T-helper 2 cell treated with Interferon-gamma antibody and Interleukin-4, amounts not matched to agents 100 ng/mL and 5 ng/mL, for 36 hours (primary cell): ENCODE data around the gene IL15RA. TPM values are rescaled to one million over a fixed set of nuclear protein-coding genes. Genes with fewer than 3 reads are reported as not detected.

Experiments used
- intact Hi-C: fragments of 100-400 bp; cut with micrococcal nuclease; formaldehyde crosslinking; loops from one replicate; pipeline ENCODE4 v1.15.1; 2023
- total RNA-seq: library from RNA; stranded (reverse); gene quantifications from 2 replicates; pipeline ENCODE4 v1.2.3, GENCODE V29; 2022

IL15RA gene, protein sequence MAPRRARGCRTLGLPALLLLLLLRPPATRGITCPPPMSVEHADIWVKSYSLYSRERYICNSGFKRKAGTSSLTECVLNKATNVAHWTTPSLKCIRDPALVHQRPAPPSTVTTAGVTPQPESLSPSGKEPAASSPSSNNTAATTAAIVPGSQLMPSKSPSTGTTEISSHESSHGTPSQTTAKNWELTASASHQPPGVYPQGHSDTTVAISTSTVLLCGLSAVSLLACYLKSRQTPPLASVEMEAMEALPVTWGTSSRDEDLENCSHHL
- 22.1 and 23.1 TPM in 2 replicates for total RNA-seq

DNA sequence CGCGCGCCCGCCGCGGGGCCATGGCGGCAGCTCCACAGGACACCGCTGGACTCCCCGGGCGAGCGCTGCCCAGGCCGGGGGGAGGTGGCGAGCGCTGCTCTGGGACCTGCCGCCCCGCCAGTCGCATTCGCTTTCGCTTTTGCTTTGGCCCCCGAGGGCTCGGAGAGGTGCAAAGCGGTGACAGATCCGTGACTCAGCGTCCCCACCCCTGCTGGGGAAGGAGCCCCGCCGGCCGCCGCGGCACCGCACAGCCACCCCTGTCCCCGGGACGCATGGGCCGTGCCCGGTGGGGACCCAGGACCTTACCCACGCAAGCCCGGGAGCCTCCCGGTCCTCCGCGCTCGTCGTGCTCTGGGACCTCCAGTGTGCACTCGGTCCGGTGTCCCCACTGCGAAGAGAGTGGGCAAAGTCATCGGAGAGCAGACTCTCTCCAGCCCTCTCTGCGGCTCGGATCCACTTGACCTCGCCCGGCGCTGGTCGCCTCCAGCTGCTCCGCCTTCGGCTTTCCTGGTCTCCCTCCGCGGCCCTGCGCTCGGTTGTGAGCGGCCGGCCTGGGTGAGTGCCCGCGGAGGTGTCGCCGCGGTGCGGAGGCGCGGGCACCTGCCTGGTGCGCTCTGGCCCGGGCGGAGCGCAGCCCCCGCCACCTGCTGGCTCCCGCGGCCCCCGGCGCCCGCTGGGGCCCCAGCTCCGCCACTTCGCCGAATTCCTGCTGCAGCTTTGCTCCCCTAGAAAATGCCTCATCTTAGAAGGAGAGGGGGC is at the start of gene IL15RA:
Gene IL15RA, minus strand, starts transcription at position 73 of the 759 bp plus-strand sequence. Its CDS starts 51 bp downstream, at position 22.
- intact Hi-C loops = loop anchor here (2.0 to 5.0 kb wide), 8 partner anchors 23 to 530 kb away; partner anchors contain the start of genes GDI2 and TASOR2

DNA sequence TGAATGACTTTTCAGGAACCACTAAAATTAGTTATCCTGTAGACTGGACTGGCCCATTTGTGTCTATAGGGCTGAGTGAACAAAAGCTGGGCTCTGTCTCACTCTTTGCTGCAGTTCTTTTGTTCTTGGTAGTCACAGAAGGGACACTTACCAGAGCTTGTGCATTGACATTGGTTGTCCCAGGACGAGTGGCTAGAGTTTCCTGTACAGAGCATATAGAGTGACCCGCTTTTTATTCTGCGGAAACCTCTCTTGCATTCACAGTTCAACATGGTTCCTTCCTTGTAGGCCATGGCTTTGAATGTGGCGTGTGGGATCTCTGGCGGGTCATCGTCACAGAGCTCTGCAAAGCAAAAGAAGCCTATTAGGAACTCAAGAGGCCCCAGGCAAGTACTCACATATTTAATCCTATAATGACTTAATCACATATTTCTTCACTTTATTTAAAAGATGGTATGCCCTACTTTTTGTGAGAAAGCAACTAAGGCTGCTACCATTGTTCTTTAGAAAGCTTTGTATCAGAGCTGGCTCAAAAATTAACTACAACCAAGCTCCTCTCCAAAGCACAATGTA is 48.4 kb upstream of the IL15RA start:
- intact Hi-C loops = no loop called here

DNA sequence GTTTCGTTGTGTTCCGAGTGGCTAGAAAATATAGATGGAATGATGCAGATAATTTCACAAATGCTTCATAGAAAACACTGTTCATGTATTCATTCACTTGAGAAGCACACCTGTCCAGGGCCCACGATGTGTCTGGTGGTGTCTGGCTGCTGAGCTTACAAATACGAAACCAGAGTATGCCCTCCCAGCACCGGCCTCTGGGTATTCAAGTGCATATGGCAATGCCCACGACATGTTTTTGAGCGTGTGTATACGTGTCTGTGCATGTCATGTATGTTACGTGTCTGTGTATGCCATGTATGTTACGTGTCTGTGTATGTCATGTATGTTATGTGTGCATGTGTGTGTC is 47.0 kb upstream of the IL15RA start:
- intact Hi-C loops = no loop called here

DNA sequence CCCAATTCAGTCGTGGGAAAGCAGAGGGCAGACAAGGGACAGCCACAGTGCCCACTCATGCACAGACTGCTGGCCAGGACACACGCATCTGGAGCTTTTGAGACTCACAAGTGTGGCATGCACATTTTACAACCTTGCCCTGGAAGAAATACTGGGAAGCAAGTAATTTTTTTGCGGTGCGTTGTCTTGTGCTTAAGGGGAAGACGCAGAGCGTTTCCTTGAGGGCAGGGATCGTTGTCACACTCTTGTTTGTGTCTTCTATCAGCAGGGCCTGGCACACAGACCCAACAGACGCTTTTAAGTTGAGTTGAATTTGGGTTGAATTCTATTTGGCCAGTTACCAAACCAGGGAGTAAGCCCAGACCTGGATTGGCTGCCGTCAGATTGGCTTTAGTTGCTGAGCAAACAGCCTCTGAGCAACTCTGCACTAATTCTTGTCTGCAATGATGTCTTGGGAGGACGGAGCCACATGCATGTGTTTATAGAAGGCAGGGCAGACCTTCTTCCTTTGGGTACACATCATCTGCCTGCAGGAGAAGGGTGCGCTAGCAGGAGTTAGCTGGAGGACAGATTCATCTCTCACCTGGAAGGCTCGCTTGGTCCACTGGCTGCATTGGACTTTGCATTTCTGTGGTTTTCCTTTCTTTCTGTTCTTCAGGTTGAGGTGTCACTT is 46.5 kb upstream of the IL15RA start:
- intact Hi-C loops = no loop called here

DNA sequence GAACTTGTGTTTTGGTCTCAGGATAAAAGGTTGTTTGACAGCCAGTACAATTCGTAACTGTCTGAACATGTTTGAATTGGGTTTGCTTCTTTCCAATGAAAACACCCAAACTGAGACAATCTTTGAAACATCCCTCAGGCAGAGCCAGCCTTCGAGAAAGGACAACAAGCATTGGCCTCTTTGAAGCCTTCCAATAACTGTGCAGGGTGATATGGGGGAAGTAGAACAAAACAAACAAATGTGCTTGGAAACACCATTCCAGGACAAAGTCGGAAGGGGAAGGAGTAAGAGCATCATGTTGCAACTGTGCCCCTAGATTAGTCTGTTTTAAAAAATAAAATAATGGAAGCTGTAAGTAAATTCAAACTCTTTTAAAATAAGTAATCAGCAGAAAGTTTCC is 45.3 kb upstream of the IL15RA start:
- intact Hi-C loops = no loop called here

DNA sequence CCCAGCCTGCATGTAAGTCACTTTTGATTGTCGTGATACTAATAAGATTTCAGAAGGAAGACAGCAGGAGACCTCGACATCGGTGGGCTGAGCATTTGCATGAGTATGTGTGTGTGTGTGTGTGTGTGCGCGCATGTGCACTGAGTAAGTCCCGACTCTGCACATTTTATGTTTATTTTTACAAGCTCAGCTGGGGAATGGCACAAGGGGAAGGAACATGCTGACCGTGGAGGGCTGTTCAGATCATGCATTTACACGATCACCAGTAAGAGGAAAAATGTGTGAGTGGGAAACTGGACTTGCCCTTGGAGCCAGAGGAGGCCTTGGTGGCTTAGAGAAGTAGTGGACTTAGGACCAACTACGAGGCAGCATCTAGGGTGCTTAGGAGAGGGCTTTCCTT is 43.5 kb upstream of the IL15RA start:
- intact Hi-C loops = no loop called here

DNA sequence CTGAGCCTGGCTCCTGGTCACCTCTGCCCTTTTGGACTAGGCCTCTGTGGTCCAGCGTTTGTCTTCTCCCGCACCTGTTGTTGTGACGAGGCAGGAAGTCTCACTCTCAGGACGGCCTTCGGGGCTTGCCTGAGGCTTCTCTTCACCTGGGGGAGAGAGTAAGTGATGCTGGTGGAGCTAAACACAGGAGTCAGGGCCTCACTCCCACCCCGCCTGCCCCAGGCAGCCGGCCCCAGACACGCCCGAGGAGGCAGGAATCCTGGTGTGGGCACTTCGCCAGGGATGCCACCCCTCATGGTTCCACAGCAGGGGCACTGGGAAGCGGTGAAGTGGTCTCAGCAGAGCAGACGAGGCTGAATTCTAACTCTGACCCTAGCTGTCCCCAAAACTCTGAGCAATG is 42.5 kb upstream of the IL15RA start:
- intact Hi-C loops = no loop called here

DNA sequence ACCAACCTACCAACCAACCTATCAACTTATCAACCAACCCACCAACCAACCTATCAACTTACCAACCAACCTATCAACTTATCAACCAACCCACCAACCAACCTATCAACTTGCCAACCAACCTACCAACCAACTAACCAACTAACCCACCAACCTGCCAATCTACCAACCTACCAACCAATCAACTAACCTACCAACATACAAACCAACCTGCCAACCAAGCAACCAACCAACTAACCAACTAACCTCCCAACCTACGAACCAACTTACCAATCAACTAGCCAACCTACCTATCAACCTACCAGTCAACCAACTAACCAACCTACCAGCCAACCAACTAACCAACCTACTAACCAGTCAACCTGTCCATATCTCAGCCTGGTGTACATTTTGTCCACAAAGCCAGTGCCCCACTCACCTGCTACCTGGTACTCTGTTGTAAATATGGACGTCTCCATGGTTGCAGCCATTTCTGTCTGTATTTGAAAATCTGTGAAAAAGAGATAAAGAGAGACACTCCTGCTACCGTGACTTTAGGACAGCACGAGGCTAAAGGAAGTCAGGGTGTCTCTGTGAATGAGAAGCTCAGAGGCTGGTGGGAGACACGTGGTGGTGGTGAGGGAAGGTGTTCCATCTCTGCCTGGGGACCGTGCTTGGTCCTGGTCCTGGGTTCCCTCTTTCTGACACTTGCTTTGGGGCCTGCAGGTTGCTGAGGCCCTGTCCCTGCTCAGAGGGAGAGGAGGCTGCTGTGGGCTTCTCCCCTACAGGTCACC is 41.9 kb upstream of the IL15RA start:
- intact Hi-C loops = no loop called here

DNA sequence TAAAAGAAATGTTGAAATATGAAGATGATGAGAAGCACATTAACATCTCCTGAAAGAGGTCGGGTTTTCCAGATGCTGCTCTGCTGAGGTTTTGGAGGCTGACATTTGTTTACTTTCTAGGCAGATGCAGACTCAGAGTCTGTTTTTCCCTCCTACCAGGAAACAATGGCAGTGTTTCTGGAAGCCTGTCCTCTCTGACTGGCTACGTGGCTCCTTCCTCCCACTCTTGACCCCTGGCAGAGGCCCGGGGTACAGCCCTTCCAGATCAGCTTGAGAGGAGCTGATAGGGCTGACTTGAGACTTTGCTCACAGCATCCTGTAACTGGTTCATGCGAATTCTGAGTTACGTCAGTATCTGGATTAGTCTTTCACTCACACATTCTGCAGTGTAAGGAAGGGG is 41.1 kb upstream of the IL15RA start:
- intact Hi-C loops = no loop called here

DNA sequence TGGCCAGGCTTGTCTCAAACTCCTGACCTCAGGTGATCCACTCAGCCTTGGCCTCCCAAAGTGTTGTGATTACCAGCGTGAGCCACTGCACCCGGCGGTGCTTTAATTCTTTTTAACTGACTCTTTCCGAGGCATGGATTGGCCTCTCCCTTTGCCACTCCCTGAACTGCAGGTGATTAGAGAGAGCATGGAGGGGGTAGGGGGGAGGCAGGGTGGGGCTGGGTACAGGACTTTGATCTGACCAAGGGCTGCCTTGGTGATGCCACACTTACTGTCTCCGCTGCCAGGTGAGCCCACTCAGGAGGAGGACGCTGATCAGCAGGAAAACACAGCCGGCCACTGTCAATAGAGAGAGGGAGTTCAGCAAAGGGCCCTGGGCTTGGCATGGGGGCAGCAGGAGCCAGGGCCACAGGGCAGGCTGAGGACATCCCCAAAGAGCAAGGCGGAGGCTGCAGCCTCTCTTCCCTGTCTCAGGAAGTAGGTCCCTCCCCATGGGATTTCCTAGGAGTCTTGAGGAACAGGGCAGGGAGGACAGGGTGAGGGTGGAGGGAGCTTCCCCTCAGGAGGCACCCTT is 40.5 kb upstream of the IL15RA start:
- intact Hi-C loops = no loop called here

DNA sequence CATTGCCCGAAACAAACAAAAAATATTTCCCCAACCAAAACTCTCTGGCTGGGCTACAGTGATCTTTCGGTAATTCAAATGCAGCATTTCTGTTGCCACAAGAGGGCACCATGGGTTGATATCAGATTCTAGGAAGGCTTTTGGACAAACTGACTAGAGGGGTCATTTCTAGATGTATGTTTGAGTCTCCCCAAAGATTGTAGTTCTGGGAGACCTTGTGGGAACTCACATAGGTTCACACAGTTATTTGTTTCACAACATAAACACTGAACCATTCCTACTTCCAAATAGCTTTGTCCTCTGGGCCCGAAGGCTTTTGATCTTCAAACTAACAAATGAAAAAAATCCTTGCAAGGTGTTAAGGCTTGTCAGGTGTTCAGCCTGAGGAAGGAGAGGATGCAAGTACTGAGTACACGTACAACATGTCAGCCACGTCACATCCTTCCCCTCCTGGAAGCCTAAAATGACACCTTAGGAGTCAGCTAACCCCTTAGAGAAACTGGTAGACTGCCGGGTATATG is 37.0 kb upstream of the IL15RA start:
- intact Hi-C loops = loop anchor here (1.0 to 5.0 kb wide), 4 partner anchors 36 to 74 kb away; partner anchors contain the start of genes IL15RA and IL2RA

DNA sequence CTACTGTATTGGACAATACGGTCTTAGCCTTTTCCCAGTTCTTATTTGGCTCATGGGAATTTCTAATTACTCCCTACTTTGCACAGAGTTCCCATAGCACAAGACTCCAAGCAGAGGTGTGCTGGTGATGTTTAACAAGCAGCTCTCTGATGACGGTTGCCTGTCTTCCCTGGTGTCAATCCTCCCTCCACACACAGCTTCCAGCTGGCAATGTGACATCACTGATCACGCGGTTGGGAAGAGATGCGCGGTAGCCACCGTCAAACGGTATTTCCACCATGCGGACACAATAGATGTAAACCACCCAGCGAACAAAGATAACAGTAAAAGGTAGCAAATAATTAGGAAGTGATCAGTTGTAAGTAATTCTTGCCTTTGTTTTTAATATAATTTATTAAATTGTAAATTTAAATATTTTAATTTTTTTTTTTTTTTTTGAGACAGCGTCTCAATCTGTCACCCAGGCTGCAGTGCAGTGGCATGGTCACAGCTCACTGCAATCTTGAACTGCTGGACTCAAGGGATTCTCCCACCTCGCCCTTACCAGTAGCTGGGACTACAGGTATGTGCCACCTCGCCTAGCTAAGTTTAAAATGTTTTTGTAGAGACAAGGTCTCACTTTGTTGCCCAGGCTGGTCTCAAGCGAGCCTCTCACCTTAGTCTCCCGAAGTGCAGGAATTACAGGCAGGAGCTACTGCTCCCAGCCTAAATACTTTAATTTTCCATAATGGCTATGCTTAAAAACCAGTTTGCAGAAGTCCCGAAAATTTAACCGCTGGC is 36.3 kb upstream of the IL15RA start:
- intact Hi-C loops = loop anchor here (1.0 to 5.0 kb wide), 4 partner anchors 36 to 75 kb away; partner anchors contain the start of genes IL15RA and IL2RA

DNA sequence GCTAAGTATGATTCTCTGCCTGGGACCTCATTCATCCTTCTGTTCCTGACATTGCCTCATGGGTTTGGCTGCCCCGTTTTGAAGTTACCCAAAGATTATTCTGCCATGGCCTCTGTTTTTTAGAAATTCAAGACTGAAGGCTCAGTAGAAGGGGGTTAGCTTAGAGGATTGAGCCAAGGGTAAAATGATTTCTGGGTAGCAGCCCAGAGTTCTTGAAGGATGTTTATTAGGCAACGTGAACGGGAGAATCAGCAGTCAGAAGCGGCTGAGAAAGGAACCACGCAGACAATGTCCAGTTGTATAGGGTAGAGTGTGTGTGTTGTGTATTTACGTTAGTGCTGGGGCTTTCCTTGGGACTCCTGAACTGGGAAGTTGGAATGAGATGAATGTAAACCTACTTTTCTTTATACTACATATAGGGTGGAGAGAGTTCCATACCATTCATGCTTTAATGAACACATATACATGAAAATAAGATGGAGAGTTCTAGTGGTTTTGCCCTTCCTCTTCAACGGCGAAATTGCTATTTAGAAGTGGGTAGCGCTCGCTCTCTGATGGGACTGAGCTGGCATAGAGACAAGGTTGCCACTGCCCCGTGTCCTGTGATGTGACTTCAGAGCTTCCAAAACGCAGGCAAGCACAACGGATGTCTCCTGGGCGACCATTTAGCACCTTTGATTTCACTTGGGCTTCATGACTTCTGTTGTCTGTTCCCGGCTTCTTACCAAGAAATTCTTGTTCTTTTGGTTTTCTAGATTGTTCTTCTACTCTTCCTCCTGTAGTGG is 35.0 kb upstream of the IL15RA start:
- intact Hi-C loops = loop anchor here (5.0 kb wide), 1 partner anchor 35 kb away; the partner anchor contains the start of gene IL15RA

DNA sequence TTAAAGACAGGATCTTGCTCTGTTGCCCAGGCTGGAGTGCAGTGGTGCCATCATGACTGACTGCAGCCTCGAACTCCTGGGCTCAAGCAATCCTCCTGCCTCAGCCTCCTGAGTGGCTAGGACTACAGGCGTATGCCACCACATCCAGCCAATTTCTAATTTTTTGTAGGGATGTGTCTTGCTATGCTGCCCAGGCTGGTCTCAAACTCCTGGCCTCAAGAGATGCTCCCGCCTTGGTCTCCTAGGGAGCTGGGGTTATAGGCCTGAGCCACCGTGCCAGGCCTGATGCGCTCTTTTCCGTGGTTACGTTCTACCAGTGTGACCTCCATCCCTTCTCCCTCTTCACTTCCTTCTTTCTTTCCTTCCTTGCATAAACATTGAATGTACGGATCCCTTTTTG is 34.2 kb upstream of the IL15RA start:
- intact Hi-C loops = loop anchor here (5.0 kb wide), 1 partner anchor 34 kb away; the partner anchor contains the start of gene IL15RA

DNA sequence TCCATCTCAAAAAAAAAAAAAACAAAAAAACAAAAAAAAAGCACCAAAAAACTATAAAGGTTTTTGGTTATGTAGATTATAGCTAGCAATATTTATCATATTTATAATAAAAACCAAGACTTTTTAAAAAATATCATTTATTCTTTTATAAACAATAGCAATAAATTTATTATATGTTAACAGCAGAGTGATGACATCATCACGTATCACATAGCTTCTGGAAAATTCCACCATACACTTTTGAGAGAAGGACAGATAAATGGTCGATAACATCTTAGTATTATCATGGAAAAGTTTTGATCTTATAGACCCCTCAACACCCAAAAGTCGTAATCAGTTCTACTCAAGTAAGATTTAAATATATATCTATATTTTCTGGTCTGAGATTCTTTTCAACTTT is 33.2 kb upstream of the IL15RA start:
- intact Hi-C loops = loop anchor here (5.0 kb wide), 1 partner anchor 33 kb away; the partner anchor contains the start of gene IL15RA

DNA sequence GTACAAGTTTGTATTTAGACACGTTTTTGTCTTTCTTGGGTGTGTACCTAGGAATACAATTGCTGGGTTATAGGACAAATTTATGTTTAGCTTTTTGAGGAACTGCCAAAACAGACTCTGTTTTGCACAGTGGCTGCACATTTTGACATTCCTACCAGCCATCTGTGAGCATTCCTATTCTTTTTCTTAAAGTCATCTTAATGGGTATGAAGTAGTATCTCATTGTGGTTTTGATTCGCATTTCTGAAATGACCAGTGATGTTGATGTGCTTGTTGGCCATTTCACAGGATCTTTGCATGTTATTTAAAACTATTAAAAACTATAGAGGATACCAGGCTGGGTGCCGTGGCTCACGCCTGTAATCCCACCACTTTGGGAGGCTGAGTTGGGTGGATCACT is 32.6 kb upstream of the IL15RA start:
- intact Hi-C loops = loop anchor here (5.0 kb wide), 1 partner anchor 33 kb away; the partner anchor contains the start of gene IL15RA

DNA sequence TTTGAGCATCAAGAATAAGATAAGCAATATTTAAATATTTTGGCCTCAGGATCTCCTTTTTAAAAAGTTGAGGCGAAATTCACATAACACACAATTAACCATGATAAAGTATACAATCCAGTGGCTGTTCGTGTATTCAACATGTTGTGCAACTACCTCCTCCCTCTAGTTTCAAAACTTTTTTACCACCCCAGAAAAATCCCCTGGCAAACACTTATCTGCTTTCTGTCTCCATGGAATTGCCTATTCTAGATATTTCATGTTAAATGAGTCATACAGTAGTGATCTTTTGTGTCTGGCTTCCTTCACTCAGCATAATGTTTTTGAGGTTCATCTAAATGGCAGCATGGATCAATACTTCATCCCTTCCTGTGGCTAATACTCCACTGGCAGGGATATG is 31.8 kb upstream of the IL15RA start:
- intact Hi-C loops = no loop called here

DNA sequence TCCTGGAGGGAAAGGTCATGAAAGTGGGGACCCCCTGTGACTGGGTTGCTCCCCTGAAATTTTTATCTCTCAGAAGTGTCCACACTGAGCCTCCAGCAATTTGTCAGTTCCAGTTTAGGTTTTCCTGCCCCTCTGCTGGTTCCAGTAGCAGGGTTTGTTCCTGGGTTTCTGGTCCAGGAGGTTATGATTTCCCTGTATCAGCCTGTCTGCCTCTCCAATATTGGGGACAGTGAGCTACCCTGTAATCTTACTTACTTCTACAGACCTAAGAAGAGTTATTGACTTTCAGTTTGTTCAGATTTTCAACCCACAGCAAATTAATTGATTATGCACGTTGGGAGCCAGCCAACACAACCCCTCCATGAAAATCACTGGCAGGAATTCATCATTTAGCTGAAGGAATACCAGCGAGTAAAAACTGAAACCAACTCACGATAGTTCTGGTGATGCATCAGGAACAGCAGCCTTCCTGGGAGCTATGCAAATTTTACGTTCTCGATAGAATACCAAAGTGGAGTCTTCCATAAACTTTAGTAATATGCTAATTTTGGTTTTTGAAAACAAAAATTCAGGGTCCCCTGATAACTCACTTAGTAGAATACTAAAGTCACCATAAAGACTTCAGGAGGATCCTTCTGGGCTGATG is 31.3 kb upstream of the IL15RA start:
- intact Hi-C loops = no loop called here
